Right lung (tissue), 10 donors: ENCODE measurements around the gene RBMY1D. TPM values are rescaled to one million over a fixed set of nuclear protein-coding genes. Genes with fewer than 3 reads are reported as not detected.
"Not testable (repeated sequence)": the region's sequence is repeated elsewhere in the genome, so short reads cannot be mapped to it uniquely, and the experiment has no call there.

Experiments
- DNase-seq, 2 donors: peaks; one replicate each; pipeline ENCODE4 v3.0.0-alpha.2; 2013
- long read RNA-seq, 8 donors: transcript quantifications; one replicate each; lab custom pipeline, GENCODE V29; 2026
- polyA plus RNA-seq, 5 donors: library from polyadenylated mRNA; unstranded; fragments of 120-200 nt; gene quantifications; one replicate each; pipeline versions ENCODE4 v1.2.1 to v1.2.3, GENCODE V29; 2013; ENCODE audit warnings: inconsistent platforms in 1 of 5, low replicate concordance in 1 of 5; ENCODE audit not compliant: insufficient read length in 5 of 5, insufficient read depth in 1 of 5

The RBMY1D gene
- polyA plus RNA-seq, result not detected
- long read RNA-seq, donor 1, result 0 reads
- long read RNA-seq, donor 2, result 0 reads
- long read RNA-seq, donor 3, result 0 reads
- long read RNA-seq, donor 4, result 0 reads
- long read RNA-seq, donor 5, result 0 reads
- long read RNA-seq, donor 6, result 0 reads
- long read RNA-seq, donor 7, result 0 reads
- long read RNA-seq, donor 8, result 0 reads

GRCh38 chrY:21894426-21894825, at the start of gene RBMY1D:
RBMY1D (minus strand) TSS chrY:21894526; CDS start chrY:21892513, 2,013 bp downstream.
- DNase-seq, result not testable (repeated sequence)

- not testable (repeated sequence) for DNase-seq
These were observed 23.6 kb upstream of the RBMY1D start, which contains the start of gene RBMY1E for GRCh38 chrY:21917932-21918331. RBMY1E (minus strand) TSS chrY:21918032; CDS start chrY:21916054, 1,978 bp downstream.

GRCh38 chrY:21869407-21870076, 24.8 kb downstream of the RBMY1D start:
- not testable (repeated sequence) for DNase-seq

GRCh38 chrY:21845481-21845880, 48.8 kb downstream of the RBMY1D start:
- no peak for DNase-seq

GRCh38 chrY:21842090-21842489, 52.2 kb downstream of the RBMY1D start:
- no peak for DNase-seq

- no peak for DNase-seq
These were observed 54.8 kb downstream of the RBMY1D start for GRCh38 chrY:21839489-21839888.

GRCh38 chrY:21836343-21836742, 58.0 kb downstream of the RBMY1D start:
- no peak for DNase-seq

- no peak for DNase-seq
These were observed 59.3 kb downstream of the RBMY1D start for GRCh38 chrY:21835052-21835451.

Other genes starting within 250 kb of the RBMY1D start
- gene RBMY1E, start 23.5 kb upstream of the RBMY1D start, polyA plus RNA-seq, result not detected